CD1c-positive myeloid dendritic cell (primary cell): ENCODE results near the gene HIVEP3.

Source experiments
- DNase-seq: peaks from one replicate; pipeline ENCODE4 v3.0.0-alpha.2; 2016; ENCODE audit errors: extremely low spot score

Gene HIVEP3

GRCh38 chr1:41762251-41762650 is 156.5 kb downstream of the HIVEP3 start:
- DNase-seq = no peak

GRCh38 chr1:41758904-41759548 is 159.7 kb downstream of the HIVEP3 start:
- DNase-seq = no peak

DNA sequence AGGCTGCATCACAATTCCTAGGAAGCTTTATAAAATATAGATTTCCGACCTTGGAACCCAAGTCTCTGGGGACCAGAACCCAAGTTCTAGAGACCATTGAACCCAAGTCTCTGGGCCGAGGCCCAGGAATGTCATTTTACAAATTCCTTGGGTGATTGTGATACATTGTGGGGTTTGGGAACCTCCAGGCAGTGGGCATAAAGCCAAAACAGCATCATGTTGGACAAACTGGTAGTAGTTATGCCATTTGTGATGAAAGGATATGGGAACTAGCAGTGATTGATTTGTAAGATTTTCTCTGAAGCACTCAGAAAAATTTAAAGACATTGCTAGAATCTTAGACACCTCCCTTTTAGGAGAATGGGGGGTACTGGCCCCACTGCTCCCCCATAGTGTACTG is 160.2 kb downstream of the HIVEP3 start:
- DNase-seq = no peak

- DNase-seq = no peak
Measured at GRCh38 chr1:41754540-41754939, 164.2 kb downstream of the HIVEP3 start.

DNA sequence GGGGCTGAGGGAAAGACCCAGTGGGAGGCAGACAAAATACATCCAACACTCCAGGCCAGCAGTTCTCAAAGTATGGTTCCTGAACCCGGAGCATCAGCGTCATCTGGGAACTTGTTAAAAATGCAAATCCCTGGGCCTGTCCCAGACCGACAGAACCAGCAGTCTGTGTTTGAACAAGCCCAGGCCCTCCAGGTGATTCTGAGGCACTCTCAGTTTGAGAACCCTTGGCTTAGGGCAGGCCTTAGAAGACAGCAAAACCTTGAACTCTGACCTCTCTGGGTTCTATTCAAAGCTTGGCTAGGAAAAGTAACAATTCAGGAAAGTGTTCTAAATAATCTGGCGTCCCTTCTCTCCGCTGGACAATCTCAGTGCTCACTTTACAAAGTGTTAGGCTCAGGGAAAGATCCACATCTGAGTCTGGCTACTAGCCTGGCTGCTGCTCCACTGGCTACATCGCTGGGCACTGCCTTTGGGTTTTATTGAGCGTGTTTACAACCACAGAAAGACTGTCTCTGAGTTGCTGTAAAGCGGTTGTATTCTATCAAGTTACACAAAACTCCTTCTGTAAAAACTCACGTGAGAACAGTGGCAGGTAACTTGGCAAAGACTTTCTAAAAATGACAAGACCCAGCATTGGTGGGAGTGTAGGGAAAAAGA is 166.1 kb downstream of the HIVEP3 start:
- no peak for DNase-seq

DNA sequence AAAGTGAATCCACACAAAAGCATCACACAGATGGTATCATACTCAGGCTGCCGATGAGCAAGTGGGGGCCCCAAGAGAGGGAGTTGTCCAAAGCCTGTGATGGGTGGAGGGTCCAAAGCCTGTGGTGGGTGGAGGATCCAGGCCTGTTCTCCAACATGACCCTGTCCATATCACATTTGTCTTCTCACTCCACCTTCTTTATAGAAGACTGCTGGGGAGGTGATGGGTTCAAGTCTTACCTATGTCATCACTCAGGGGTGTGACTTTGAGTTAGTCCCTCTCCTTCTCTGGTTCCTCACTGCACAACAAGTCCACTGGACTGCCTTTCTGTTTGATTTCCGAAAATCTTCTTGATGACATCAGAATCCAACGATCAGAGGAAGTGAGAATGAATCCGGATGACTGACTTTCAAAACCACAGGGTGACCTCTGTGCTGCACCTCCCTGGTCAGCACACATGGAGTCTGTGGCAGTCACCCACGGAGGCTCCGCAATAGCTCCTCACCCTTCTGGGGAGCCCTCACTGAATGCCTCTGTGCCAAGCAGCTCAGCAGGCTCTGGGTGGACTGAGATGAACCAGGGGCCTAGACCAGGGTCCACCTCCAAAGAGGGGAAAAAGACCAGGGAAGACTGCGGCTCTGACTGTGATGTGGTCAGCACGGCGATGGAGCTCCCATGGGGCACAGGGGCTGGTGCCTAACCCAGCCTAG is 166.8 kb downstream of the HIVEP3 start:
- DNase-seq = peak; percentile 94

GRCh38 chr1:41749991-41750745 is 168.6 kb downstream of the HIVEP3 start:
- peak; percentile 18 for DNase-seq

DNA sequence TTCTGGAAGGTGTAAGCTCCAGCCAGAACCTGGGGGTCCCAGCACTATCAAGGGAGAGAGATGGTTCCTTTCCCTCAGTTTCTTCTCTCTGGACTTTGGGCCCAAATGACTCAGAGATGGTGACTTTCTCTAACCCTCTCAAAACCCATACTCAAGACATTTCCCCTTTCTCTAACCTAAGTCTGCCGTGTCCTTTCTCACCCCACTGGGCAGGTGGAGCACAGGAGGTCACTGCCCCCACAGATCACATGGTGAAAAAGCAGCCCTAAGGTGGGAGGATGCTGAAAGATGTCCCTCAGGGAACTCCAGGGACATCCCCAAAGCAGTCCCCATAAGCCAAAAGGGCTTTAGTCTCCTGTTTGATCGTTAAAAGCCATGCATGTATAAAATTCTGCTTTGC is 173.7 kb downstream of the HIVEP3 start:
- no peak for DNase-seq

DNA sequence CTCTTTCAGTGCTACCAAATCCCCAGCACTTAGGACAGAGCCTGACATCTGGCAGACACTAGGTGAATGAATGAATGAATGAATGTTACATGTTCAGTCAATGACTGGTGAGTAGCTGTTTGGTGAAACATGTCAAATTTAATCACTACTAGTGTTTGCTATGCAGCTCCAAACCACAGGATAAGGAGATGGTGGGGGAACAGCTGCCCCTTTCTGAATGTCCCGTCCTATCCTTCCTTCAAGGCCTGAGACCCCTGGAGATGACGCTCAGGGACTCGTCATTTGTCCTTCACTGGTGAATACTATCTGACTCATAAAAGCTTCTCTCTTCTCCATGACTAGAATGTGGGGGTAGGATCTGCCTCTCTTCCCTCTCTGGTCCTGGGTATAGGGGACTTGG is 175.4 kb downstream of the HIVEP3 start:
- DNase-seq = peak; percentile 33

- peak; percentile 66 for DNase-seq
Measured at GRCh38 chr1:41742219-41742618, 176.5 kb downstream of the HIVEP3 start.

GRCh38 chr1:41741244-41741643 is 177.5 kb downstream of the HIVEP3 start:
- peak; percentile 43 for DNase-seq

DNA sequence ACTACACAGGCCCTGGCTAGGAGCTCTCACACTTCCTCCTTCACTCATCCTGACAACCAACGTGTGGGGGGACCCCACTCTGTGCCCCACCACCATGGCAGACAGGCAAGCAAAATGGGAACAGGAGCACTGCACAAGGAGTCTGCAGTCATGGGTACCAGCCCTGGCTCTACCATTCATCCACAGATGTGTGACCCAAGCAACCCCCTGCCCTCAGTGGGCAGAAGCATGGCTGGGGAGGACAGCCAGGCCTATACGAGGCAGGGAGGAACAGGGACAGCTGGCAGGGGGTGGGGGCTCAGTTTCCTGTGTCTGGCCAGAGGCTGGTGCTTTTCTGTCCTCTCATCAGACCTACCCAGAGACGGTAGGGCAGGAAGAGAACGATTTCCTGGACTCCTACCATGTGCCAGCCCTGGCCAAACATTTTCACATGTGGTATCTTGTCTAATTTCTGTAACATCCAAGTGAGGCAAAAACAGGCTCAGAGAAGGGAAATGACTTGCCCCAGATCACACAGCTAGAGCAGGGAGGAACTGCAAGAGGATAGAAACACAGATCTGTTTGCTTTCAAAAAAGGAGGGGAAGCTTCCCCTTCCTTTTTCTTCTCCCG is 178.0 kb downstream of the HIVEP3 start:
- DNase-seq = peak; percentile 66

GRCh38 chr1:41740058-41740457 is 178.7 kb downstream of the HIVEP3 start:
- DNase-seq = no peak

DNA sequence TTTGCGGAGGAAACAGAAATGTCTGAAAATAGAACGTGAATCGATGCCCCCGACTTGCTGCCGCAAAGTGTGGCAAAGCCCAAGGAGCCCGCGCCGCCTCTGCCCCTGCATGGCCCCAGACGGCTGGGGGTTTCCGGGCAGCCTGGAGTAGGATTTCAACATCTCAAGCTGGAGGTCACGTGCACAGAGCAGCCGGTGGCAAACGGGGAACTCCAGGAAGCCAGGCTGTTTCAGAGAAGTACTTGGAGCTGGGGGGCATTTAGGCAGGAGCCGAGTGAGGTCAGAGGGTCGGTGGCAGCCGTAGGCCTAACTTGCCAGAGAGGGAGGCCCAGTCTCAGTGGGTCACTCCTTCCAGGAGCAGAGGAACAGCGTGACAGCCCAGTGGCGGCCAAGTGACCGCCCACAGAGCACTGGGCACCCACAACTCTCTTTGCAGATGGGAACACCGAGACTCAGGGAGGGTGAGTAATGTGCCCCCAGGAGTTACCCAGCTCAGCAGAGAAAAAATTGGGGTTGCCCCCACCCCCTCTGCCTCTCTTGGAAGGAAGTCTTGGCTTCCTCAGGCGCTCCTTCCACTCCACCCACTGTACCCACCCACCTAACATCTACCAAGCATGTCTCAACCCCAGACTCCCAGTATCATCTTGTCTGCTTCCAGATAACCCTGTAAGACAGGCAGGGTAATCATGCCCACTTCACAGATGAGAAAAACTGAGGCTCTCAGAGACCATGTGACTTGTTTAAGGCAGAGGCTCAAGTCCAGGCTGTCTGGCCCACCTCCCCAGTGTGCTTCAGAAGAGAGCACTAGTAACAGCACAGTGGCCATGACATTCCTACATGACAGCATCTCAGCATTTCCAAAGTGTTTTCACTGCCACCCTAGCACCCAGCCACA is 179.4 kb downstream of the HIVEP3 start:
- peak; percentile 95 for DNase-seq

DNA sequence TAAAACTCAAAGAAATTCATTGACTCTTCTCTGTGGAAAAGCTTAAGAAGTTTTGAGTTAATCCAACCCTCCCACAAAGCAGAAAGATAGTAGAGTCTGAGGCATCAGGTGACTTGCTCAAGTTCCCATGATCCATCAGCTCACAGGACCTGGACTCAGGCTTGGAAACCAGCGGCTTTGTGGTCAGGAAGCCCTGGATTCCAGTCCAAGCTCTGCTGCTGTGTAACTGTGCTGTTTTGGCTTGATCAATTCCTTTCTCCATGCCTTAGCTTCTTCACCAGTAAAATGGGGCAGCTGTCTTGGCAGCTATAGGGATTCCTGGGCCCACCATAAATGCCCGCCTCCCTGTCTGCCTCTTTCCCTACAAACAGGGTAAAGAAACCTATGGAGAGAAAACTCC is 180.2 kb downstream of the HIVEP3 start:
- peak; percentile 27 for DNase-seq

- DNase-seq = no peak
Measured at GRCh38 chr1:41738006-41738405, 180.7 kb downstream of the HIVEP3 start.

DNA sequence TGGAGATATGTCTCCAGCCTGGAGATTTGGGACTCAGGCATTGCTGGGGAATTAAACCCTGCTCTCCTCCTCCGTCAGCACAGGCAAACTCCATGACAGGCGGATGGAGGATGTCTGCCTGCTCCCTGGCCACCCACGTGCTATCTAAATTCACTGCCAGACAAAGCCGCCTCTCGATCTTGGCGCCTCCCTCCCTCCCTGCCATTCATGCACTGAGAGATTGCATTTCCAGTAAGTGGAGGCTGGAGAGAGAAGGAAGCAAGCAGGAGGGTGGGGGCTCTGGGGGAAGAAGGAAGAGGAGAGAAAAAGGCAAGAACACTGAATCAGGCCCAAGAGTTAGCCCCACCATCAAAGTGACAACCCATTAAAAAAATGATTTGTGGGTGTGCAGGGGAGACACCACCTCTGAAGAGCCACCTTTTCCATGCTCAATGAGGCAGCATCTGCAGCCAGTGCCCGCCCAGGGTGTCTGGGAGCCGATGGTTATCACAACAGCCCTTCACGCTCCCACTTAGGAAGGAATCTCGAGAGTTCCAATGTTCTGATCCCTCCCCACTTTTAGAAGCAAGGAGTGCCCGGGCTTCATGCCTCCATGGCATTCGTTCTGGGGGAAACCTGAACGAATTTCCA is 183.0 kb downstream of the HIVEP3 start:
- peak; percentile 40 for DNase-seq

DNA sequence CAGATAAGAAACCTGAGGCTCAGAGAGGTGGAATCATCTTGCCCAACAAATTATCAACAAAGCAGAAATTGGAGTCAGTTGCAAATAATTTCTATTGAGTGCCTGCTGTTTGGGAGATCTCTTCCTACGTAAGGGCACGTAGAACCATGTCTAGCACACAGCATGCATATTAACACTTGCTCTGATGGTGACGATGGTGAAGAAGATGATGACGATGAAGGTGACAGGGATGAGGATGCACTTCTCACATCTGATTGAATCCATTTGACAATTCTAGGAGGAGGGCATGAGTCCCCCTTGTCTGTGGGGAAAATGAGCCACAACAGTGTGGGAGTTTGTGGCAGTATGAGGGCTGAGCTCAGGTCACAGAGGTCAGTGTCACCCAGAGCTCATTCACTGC is 183.6 kb downstream of the HIVEP3 start:
- DNase-seq = no peak

GRCh38 chr1:41734201-41734970 is 184.3 kb downstream of the HIVEP3 start:
- peak; percentile 66 for DNase-seq

DNA sequence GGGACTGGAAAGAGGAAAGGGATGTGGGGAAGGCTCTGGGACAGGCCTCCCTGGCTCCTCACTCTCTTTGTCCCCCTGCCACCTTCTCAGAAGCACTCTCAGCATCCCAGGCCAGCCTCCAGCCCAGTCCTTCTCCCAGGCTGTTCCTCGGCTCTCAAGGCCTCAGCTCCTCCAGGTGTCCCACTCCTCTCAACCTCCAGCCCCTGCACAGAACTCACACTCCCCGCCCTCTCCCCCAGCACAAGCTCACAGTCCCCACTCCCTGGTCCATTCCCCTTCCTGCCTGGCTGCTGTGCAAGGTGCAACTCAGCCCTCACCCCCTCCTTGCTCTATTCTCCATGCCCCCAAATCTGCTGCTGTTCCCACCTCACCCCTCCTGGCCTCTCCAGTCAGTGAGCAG is 185.0 kb downstream of the HIVEP3 start:
- DNase-seq = no peak
